GM19023 (cell line): ENCODE results near the gene SLC13A4.

Experiments used
- ATAC-seq: cut with Tn5 transposase; IDR thresholded peaks from one replicate; pipeline ENCODE4 v1.9.1; 2021; ENCODE audit warnings: mild to moderate bottlenecking, moderate library complexity; ENCODE audit not compliant: unreplicated experiment

SLC13A4 gene

GRCh38 chr7:135721198-135721820 lies 6.7 kb downstream of the SLC13A4 start:
- no peak for ATAC-seq

DNA sequence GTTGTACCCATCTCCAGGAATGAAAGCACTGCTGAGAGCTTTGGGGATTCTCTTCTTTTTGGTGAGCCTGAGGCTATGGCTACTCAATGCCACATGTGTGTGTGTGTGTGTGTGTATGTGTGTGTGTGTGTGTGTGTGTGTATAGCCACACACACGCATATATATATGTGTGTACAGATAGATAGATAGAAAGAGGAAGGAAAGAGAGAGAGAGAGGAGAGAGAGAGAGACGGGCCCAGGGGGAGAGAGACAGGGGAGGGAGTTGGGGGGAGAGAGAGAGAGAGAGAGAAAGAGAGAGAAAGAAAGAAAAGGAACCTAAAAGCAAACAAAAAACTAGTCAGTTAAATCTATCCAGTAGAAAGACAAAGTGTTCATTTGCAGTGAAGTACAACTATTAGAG lies 8.3 kb downstream of the SLC13A4 start:
- no peak for ATAC-seq

DNA sequence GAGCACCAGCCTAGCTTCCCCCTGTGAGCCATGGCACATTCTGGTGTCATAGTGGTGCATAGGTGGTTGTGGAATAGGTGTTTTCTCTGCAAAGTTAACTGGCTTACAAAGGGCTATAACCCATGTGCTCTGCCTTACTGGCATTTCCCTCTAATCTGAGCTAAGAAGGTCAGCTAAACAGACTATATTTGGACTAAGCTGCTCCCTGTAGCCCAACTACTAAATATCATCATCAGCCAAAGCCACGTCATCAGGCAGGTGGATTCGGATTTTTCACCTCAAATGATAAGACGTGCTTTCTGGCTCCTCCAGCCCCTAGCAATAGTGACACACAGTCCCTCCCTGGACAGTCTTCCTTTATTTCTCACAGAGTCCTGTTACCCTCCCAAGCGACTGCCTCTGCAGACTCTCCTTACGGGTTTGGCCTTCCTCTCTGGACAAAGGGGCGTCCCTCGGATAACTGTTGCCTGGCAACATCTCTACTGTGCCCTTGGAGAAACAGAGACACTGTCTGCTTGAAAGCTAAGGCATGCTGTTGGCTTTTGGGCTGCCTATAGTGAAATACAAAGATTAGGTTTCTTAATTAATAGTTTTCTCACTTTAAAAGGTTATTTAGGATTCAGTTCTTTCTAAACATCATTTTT lies 9.1 kb downstream of the SLC13A4 start:
- ATAC-seq: no peak

- ATAC-seq: no peak
Observed at GRCh38 chr7:135718219-135718618, 9.8 kb downstream of the SLC13A4 start.

DNA sequence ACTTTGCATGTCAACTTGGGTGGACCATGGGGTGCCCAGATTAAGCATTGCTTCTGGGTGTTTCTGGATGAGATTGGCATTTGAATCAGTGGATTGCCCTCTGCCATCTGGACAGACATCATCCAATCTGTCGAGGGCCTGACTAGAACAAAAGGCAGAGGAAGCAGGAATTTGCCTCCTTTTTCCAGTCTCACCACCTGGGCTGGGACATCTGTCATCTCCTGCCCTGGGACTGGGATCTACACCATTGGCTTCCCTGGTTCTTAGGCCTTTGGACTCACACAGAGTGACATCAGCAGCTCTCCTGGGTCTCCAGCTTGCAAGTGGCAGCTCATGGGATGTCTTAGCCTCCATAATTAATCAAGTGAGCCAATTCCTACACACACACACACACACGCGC lies 10.3 kb downstream of the SLC13A4 start:
- ATAC-seq: no peak

DNA sequence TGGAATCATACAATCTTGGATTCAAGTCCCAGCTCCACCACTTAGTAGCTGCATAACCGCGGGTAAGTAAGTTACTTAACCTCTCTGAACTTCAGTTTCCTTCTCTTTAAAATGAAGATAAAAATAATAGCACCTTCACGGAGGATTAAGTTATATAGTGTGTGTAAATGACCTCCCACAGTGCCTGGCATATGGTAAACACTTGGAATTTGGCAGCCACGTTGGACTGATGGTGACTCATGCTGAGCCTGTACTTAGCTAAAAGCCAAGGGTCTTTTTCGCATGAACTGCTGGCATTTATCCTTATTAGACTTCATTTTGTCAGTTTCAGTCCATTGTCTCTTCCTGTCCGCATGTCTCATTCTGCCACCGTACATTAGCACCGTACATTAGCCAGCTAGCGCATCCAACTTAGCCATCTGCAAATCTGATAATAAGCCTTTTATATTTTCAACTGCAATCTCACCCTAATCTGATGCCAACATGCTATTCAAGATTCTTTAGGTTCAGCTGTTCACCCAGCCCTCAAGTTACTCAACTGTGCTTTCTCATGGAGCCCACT lies 11.2 kb downstream of the SLC13A4 start:
- no peak for ATAC-seq

- ATAC-seq: no peak
Observed at GRCh38 chr7:135715673-135716072, 12.3 kb downstream of the SLC13A4 start.

DNA sequence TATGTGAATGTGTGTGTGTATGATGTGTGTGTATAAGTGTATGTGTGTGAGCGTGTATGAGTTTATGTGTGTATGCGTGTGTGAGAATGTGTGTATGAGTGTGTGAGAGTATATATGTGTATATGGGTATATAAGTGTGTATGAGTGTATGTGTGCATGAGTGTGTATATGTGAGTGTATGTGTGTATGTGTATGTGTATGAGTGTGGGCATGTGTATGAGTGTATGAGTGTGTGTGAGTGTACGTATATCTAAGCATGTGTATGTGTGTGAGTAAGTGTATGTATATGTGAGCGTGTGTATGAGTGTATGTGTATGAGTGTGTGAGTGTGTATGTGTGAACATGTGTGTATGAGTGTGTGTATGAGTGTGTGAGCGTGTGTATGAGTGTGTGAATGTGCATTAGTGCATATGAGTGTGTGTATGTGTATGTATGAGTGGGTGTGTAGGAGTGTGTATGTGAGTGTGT lies 12.9 kb downstream of the SLC13A4 start:
- ATAC-seq: no peak

DNA sequence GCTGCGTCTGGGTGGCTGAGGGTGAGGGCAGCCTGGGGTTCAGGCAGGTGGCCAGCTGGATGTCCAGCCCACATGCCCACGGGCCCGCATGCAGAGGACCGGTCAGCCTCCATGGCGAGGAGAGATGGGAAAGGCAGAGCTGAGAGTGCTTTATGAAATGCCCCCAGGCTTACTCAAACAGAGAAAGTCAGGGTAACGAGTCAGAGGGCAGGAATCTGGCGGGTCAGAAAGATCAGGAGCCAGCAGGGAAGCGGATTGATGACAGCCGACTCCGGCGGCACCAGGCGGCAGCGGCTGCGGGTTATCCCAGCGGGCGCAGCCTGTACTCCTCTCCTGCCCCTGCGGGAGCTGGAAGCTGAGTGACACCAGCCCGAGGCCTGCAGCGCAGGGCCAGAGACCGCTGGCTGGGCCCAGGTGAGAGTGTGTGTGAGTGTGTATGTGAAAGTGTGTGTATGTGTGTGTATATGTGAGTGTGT lies 13.4 kb downstream of the SLC13A4 start:
- ATAC-seq: no peak

- no peak for ATAC-seq
Observed at GRCh38 chr7:135713836-135714470, 14.0 kb downstream of the SLC13A4 start.

DNA sequence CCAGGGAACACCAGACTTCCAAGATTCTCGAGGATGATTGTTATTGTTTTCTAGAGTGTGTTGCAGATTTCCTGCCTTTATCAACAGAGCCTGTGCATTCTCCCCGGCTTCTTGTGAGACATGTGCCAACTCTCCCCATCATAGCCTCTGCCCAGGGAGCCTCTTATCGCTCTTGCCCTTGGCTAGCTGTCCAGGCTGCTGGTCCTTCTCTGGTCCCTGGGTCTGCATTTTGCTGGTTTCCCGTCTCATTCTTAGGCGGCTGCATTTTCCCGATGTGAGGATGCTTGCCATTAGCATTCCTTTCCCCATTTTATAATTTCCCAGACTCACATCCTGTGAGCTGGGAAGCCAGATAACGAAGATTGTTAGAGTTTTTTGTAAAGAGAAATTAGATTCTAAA lies 15.2 kb downstream of the SLC13A4 start:
- no peak for ATAC-seq

GRCh38 chr7:135712182-135712782 lies 15.7 kb downstream of the SLC13A4 start:
- ATAC-seq: no peak

- no peak for ATAC-seq
Observed at GRCh38 chr7:135711139-135711469, 16.9 kb downstream of the SLC13A4 start.

GRCh38 chr7:135710417-135711138 lies 17.4 kb downstream of the SLC13A4 start:
- ATAC-seq: no peak

GRCh38 chr7:135709508-135709907 lies 18.5 kb downstream of the SLC13A4 start:
- no peak for ATAC-seq

DNA sequence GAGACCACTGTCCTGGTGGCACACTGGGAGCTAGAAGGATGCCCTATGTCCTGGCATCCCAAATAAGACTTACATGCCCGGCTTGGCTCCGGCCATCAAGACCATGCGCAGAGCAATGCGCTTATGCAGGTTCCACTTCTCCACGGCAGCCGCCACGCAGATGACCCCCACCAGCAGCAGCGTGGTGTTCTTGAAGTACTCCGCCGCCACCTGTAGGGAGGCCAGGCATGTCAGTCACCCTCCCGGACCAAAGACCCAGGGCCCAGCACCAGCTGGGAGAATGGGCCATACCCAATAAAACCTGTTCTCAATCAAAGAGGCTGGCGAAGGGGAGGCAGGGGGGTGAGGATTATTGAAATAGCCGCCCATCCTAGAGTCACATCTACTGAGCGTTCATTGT lies 19.9 kb downstream of the SLC13A4 start:
- no peak for ATAC-seq

DNA sequence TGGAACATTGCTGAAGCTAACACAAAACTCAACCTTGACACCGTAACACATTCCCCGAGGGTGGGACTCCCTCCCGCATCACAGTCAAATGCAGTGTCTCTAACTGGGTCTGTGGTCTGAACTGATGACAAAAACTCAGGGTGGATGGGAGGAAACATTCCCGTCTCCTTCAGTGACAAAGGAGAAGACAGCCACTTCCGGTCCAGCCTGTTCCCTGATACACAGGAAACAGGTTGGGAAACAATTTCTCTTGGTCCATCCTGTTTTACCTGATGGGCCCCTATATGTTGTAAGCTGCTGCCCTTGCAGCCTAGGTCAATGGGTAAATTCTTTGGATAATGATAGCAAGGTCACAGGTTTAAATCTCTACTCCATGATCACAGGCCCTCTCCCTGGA lies 20.4 kb downstream of the SLC13A4 start:
- ATAC-seq: no peak

DNA sequence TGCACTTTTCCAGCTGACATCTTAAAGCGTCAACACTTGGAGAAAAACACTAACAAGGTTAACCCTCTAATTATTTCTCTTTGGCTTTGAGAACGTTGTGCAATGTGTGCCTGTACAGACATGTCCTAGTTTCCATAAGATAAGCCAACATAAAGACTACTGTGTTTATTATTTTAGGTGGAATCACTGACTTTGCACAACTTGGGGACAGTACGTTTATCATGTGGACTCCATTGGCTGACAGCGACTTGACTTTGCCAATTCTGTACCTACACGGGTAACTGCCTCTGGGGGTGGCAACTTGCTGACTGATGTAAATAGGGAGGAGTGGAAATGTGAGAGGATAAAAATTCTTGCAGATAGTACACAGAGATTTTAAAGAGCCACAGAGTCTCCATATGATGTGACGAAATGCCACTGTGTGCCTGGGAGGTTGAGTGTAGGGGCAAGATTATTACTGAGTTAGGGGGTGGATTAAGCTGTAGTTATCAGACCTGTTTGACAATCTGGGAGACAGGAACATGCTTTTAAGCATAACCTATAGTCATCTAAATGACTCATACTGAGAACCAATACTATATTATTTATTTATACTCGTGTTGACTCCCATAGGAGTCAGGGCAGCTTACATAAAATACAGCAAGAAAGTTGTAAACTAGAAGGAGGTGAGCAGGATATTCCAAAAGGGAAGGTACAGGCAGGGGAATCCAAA lies 21.0 kb downstream of the SLC13A4 start:
- no peak for ATAC-seq

DNA sequence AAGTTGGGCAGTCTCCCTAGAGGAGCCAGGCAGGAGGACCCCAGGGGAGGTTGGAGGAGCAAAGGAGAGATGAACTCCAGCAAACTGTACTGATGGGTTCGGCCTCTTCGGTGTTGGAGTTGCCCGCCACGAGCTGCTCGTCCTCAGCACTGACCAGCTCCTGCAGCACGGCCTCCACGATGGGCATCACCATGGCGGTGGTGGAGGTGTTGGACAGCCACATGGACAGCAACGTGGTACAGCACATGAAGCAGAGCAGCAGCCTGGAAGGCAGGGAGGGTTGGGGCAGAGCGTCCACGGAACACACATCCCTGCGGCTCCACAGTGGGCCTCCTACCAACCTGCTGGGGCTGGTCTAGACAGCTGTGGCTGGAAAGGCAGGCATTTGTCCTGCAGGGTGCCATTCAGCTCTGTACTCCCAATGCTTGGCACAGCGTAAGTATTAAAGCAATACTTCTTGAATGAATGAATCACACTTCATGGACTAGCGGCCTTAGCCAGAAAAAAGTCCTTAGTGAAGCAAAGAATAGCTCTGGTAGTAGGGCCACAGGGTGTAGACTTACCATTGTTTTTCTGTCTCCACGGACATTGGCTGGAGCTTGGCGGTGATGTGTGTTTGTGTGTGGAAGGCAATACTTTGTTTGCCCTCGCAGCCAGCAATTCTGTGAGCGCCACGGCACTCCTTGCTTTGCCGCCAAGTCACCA lies 21.8 kb downstream of the SLC13A4 start:
- ATAC-seq: no peak

DNA sequence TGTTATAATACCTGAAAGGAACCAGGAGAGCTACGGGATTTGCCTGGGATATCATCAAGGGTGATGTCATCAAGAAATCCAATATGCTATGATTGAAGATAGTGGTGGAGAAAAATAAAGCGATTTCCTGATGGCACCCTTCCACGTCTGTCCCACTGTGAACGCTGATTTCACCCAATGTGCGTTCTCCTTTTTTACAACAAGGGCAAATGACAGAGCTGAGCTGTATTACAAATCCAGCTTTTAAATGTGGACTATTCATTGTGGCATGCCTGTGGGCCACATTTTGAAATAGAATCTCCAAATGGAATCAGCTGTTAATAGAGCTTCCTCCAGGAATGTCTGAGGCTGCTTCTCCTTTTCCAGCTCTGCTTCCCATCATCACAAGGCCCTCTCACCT lies 23.3 kb downstream of the SLC13A4 start:
- ATAC-seq: no peak
